Measurements from ENCODE around the gene CATSPERE. TPM values are rescaled to one million over a fixed set of nuclear protein-coding genes. Genes with fewer than 3 reads are reported as not detected.

Gene CATSPERE
- total RNA-seq, 1 donor from 2014 or later = 1.1 TPM

GRCh38 chr1:244458781-244459180 is 2.3 kb upstream of the CATSPERE start:
- Histone ChIP-seq H3K9me3 (ENCODE audit: insufficient read depth, low read depth, low read length) (no peaks in the 10 kb centered on the region), H3K9ac (ENCODE audit: low read length) (no peak overlapping the region), H3K4me2 (ENCODE audit: low read length) (no peak overlapping the region), H2AFZ (ENCODE audit: low read depth, low read length) (no peak overlapping the region), H3K36me3 (ENCODE audit: insufficient read depth, low read length) (no peaks in the 10 kb centered on the region), H3K27ac (ENCODE audit: low read depth, low read length) (no peak overlapping the region), H3K4me3 (ENCODE audit: insufficient read depth, low read depth, low read length) (no peak overlapping the region), H4K20me1 (ENCODE audit: insufficient read depth, low read length) (no peaks in the 10 kb centered on the region), H3K4me1 (ENCODE audit: insufficient read depth, low read length) (peaks cover 4% of the 10 kb centered on the region), H3K79me2 (ENCODE audit: insufficient read depth, low read length) (no peaks in the 10 kb centered on the region), H3K27me3 (ENCODE audit: insufficient read depth, low read length) (no peaks in the 10 kb centered on the region)
- no peak for TF ChIP-seq EZH2 (IDR thresholded peaks at IDR 0.05; ENCODE audit: insufficient read depth, low read length)
- TF ChIP-seq CTCF (IDR thresholded peaks at IDR 0.05; ENCODE audit: insufficient read depth, low read depth, low read length) = no peak
- peaks cover 5% of the 10 kb centered on the region for H3K4me1 Mint-ChIP-seq (ENCODE audit: low read depth, unreplicated experiment)
- peaks cover 19% of the 10 kb centered on the region for H3K36me3 Mint-ChIP-seq (ENCODE audit: low read depth, unreplicated experiment)
- H3K27me3 Mint-ChIP-seq (ENCODE audit: low read depth, unreplicated experiment) = no peaks in the 10 kb centered on the region
- DNase-seq (ENCODE audit: low read depth) (no peak), FAIRE-seq (no peak)
- H3K4me3 Mint-ChIP-seq (ENCODE audit: unreplicated experiment) = no peak overlapping the region
- H3K27ac Mint-ChIP-seq (ENCODE audit: unreplicated experiment) = no peak overlapping the region
- H3K9me3 Mint-ChIP-seq (ENCODE audit: unreplicated experiment) = peaks cover 9% of the 10 kb centered on the region

GRCh38 chr1:244460197-244460596 is 876 bp upstream of the CATSPERE start:
- no peaks in the 10 kb centered on the region for H3K27me3 ChIP-seq (ENCODE audit: insufficient read depth, low read length)
- TF ChIP-seq CTCF (IDR thresholded peaks at IDR 0.05; ENCODE audit: insufficient read depth, low read depth, low read length) = no peak
- no peak overlapping the region for H3K27ac ChIP-seq (ENCODE audit: low read depth, low read length)
- no peak overlapping the region for H2AFZ ChIP-seq (ENCODE audit: low read depth, low read length)
- Mint-ChIP-seq H3K4me1 (ENCODE audit: low read depth, unreplicated experiment) (peaks cover 1% of the 10 kb centered on the region), H3K27me3 (ENCODE audit: low read depth, unreplicated experiment) (no peaks in the 10 kb centered on the region), H3K4me3 (ENCODE audit: unreplicated experiment) (peak overlapping the region; percentile 31), H3K27ac (ENCODE audit: unreplicated experiment) (no peak overlapping the region), H3K9me3 (ENCODE audit: unreplicated experiment) (peaks cover 9% of the 10 kb centered on the region), H3K36me3 (ENCODE audit: low read depth, unreplicated experiment) (peaks cover 16% of the 10 kb centered on the region)
- H3K9me3 ChIP-seq (ENCODE audit: insufficient read depth, low read depth, low read length) = no peaks in the 10 kb centered on the region
- no peak overlapping the region for H3K4me3 ChIP-seq (ENCODE audit: insufficient read depth, low read depth, low read length)
- H3K4me2 ChIP-seq (ENCODE audit: low read length) = no peak overlapping the region
- no peaks in the 10 kb centered on the region for H3K79me2 ChIP-seq (ENCODE audit: insufficient read depth, low read length)
- no peak for FAIRE-seq
- peaks cover 4% of the 10 kb centered on the region for H3K4me1 ChIP-seq (ENCODE audit: insufficient read depth, low read length)
- no peak overlapping the region for H3K9ac ChIP-seq (ENCODE audit: low read length)
- H4K20me1 ChIP-seq (ENCODE audit: insufficient read depth, low read length) = no peaks in the 10 kb centered on the region
- no peaks in the 10 kb centered on the region for H3K36me3 ChIP-seq (ENCODE audit: insufficient read depth, low read length)
- no peak for DNase-seq (ENCODE audit: low read depth)

- no peaks in the 10 kb centered on the region for H3K27me3 ChIP-seq (ENCODE audit: insufficient read depth, low read length)
- no peak overlapping the region for H3K27ac ChIP-seq (ENCODE audit: low read depth, low read length)
- Mint-ChIP-seq H3K4me3 (ENCODE audit: unreplicated experiment) (no peak overlapping the region), H3K27ac (ENCODE audit: unreplicated experiment) (no peak overlapping the region), H3K4me1 (ENCODE audit: low read depth, unreplicated experiment) (no peaks in the 10 kb centered on the region), H3K27me3 (ENCODE audit: low read depth, unreplicated experiment) (no peaks in the 10 kb centered on the region), H3K9me3 (ENCODE audit: unreplicated experiment) (peaks cover 2% of the 10 kb centered on the region), H3K36me3 (ENCODE audit: low read depth, unreplicated experiment) (peaks cover under 1% of the 10 kb centered on the region)
- H4K20me1 ChIP-seq (ENCODE audit: insufficient read depth, low read length) = no peaks in the 10 kb centered on the region
- no peak for TF ChIP-seq CTCF (IDR thresholded peaks at IDR 0.05; ENCODE audit: insufficient read depth, low read depth, low read length)
- TF ChIP-seq EZH2 (IDR thresholded peaks at IDR 0.05; ENCODE audit: insufficient read depth, low read length) = no peak
- no peak overlapping the region for H3K4me2 ChIP-seq (ENCODE audit: low read length)
- DNase-seq (ENCODE audit: low read depth) (no peak), FAIRE-seq (no peak)
- H2AFZ ChIP-seq (ENCODE audit: low read depth, low read length) = no peak overlapping the region
- H3K9me3 ChIP-seq (ENCODE audit: insufficient read depth, low read depth, low read length) = no peaks in the 10 kb centered on the region
- no peak overlapping the region for H3K9ac ChIP-seq (ENCODE audit: low read length)
- H3K79me2 ChIP-seq (ENCODE audit: insufficient read depth, low read length) = no peaks in the 10 kb centered on the region
- H3K4me1 ChIP-seq (ENCODE audit: insufficient read depth, low read length) = no peaks in the 10 kb centered on the region
- H3K36me3 ChIP-seq (ENCODE audit: insufficient read depth, low read length) = no peaks in the 10 kb centered on the region
- H3K4me3 ChIP-seq (ENCODE audit: insufficient read depth, low read depth, low read length) = no peak overlapping the region
These were observed 5.7 kb downstream of the CATSPERE start for GRCh38 chr1:244466724-244467123.
